Activated naive CD8-positive, alpha-beta T cell treated with anti-CD3 and anti-CD28 coated beads for 36 hours (primary cell): ENCODE measurements around the gene CTSC. TPM values are rescaled to one million over a fixed set of nuclear protein-coding genes. Genes with fewer than 3 reads are reported as not detected.
"Not testable (repeated sequence)": the region's sequence is repeated elsewhere in the genome, so short reads cannot be mapped to it uniquely, and the experiment has no call there.

Source experiments
- DNase-seq: peaks from one replicate; pipeline ENCODE4 v3.0.0; 2021
- H3K27ac Mint-ChIP-seq: one replicate; pipeline ENCODE4 v1.8.0; 2022; ENCODE audit warnings: mild to moderate bottlenecking, moderate library complexity, mixed read lengths
- H3K27me3 Mint-ChIP-seq: one replicate; pipeline ENCODE4 v1.8.0; 2022; ENCODE audit warnings: mild to moderate bottlenecking, mixed read lengths
- H3K36me3 Mint-ChIP-seq: one replicate; pipeline ENCODE4 v1.8.0; 2021; ENCODE audit warnings: mild to moderate bottlenecking, mixed read lengths
- H3K4me1 Mint-ChIP-seq: one replicate; pipeline ENCODE4 v1.8.0; 2021; ENCODE audit warnings: mixed read lengths
- H3K4me3 Mint-ChIP-seq: one replicate; pipeline ENCODE4 v1.8.0; 2022; ENCODE audit warnings: mild to moderate bottlenecking, moderate library complexity, mixed read lengths
- H3K9me3 Mint-ChIP-seq: one replicate; pipeline ENCODE4 v1.8.0; 2022; ENCODE audit warnings: mixed read lengths
- total RNA-seq, 2 experiments: library from RNA; stranded (reverse); gene quantifications; one replicate each; pipeline ENCODE4 v1.2.3, GENCODE V29; 2021

CTSC gene
- total RNA-seq, 2 experiments from 2014 or later, result 77.6 to 80.9 TPM

- Mint-ChIP-seq H3K9me3 (peaks cover 13% of the 10 kb centered on the region), H3K4me1 (no peaks in the 10 kb centered on the region), H3K27ac (no peak overlapping the region), H3K27me3 (no peaks in the 10 kb centered on the region), H3K36me3 (peaks cover 23% of the 10 kb centered on the region), H3K4me3 (no peak overlapping the region)
- no peak for DNase-seq
These were observed 90.8 kb downstream of the CTSC start for GRCh38 chr11:88246696-88247095.

- H3K4me3 Mint-ChIP-seq, H3K27me3 Mint-ChIP-seq, H3K4me1 Mint-ChIP-seq, H3K27ac Mint-ChIP-seq, DNase-seq: not testable (repeated sequence)
- Mint-ChIP-seq H3K36me3 (peaks cover 25% of the 10 kb centered on the region), H3K9me3 (peaks cover 13% of the 10 kb centered on the region)
These were observed 92.0 kb downstream of the CTSC start for GRCh38 chr11:88245576-88245975.

Other genes starting within 250 kb of the CTSC start
- 10 to 100 TPM; 20.4 to 21.0 TPM for gene RAB38, start 162.3 kb downstream of the CTSC start, total RNA-seq